HFFc6 (cell line): ENCODE measurements around the gene PIM2. TPM values are rescaled to one million over a fixed set of nuclear protein-coding genes. Genes with fewer than 3 reads are reported as not detected.

Experiments
- DNase-seq: peaks from one replicate; pipeline ENCODE4 v3.0.0-alpha.2; 2018
- H3K27ac Mint-ChIP-seq: 2 replicates; pipeline ENCODE4 v1.8.0; 2020; ENCODE audit warnings: mild to moderate bottlenecking, mixed read lengths
- H3K27me3 Mint-ChIP-seq: 2 replicates; pipeline ENCODE4 v1.8.0; 2021; ENCODE audit warnings: mild to moderate bottlenecking, moderate library complexity, mixed read lengths; ENCODE audit not compliant: insufficient read depth
- H3K36me3 Mint-ChIP-seq: 2 replicates; pipeline ENCODE4 v1.8.0; 2021; ENCODE audit warnings: low read depth, mixed read lengths
- H3K4me1 Mint-ChIP-seq: 2 replicates; pipeline ENCODE4 v1.8.0; 2020; ENCODE audit warnings: low read depth, mixed read lengths
- H3K4me3 Mint-ChIP-seq: 2 replicates; pipeline ENCODE4 v1.8.0; 2020; ENCODE audit warnings: mild to moderate bottlenecking, moderate library complexity, mixed read lengths
- H3K9me3 Mint-ChIP-seq: 2 replicates; pipeline ENCODE4 v1.8.0; 2020; ENCODE audit warnings: mild to moderate bottlenecking, mixed read lengths
- CTCF ChIP-seq: fragments of 200-600 bp; sonication (generic); IDR thresholded peaks from 2 replicates; pipeline ENCODE4 v1.5.0; 2021; ENCODE audit warnings: antibody characterized with exemption, mild to moderate bottlenecking
- total RNA-seq, 6 experiments: library from RNA; stranded (reverse); fragmentation: NEBNext Ultra II Directional; extraction: Animal tissue kit (Norgen Biotek cat#: 25700); gene quantifications; 2 replicates in 1 of 6; 3 replicates in 5 of 6; pipeline ENCODE4 v1.2.3, GENCODE V29; 2021

The PIM2 gene
- total RNA-seq, 6 experiments from 2014 or later, result 5.8 to 7.5 (median 6.5) TPM

- no peaks in the 10 kb centered on the region for H3K9me3 Mint-ChIP-seq
- H3K4me3 Mint-ChIP-seq, result peak overlapping the region; percentile 96
- no peak for TF ChIP-seq CTCF
- no peak for DNase-seq
- peaks cover 9% of the 10 kb centered on the region for H3K4me1 Mint-ChIP-seq
- H3K27me3 Mint-ChIP-seq, result no peaks in the 10 kb centered on the region
- no peak overlapping the region for H3K27ac Mint-ChIP-seq
- H3K36me3 Mint-ChIP-seq, result peaks cover 11% of the 10 kb centered on the region
These were observed 9.0 kb downstream of the PIM2 start for GRCh38 chrX:48909703-48910294.

- Mint-ChIP-seq H3K27ac (no peak overlapping the region), H3K4me3 (no peak overlapping the region), H3K27me3 (no peaks in the 10 kb centered on the region), H3K4me1 (peaks cover 9% of the 10 kb centered on the region), H3K36me3 (peaks cover 11% of the 10 kb centered on the region), H3K9me3 (no peaks in the 10 kb centered on the region)
- no peak for DNase-seq
- no peak for TF ChIP-seq CTCF
These were observed 10.2 kb downstream of the PIM2 start for GRCh38 chrX:48908600-48908999.

- Mint-ChIP-seq H3K36me3 (no peaks in the 10 kb centered on the region), H3K4me3 (no peak overlapping the region), H3K9me3 (no peaks in the 10 kb centered on the region)
These were observed 13.6 kb downstream of the PIM2 start for GRCh38 chrX:48905090-48905790.

GRCh38 chrX:48904626-48905025 lies 14.2 kb downstream of the PIM2 start:
- H3K4me3 Mint-ChIP-seq, result no peak overlapping the region
- DNase-seq, result no peak
- no peaks in the 10 kb centered on the region; the same call in 1 of the 2 replicates for H3K27me3 Mint-ChIP-seq
- H3K36me3 Mint-ChIP-seq, result no peaks in the 10 kb centered on the region
- H3K9me3 Mint-ChIP-seq, result no peaks in the 10 kb centered on the region
- no peak for TF ChIP-seq CTCF
- H3K4me1 Mint-ChIP-seq, result no peaks in the 10 kb centered on the region
- H3K27ac Mint-ChIP-seq, result no peak overlapping the region

More at GRCh38 chrX:48905090-48905790, 13.6 kb downstream of the PIM2 start:
- Mint-ChIP-seq H3K27me3 (no peaks in the 10 kb centered on the region; the same call in 1 of the 2 replicates), H3K4me1 (no peaks in the 10 kb centered on the region), H3K27ac (no peak overlapping the region)
- DNase-seq, result no peak
- no peak for TF ChIP-seq CTCF

- H3K27ac Mint-ChIP-seq, result no peak overlapping the region; the same call in 1 of the 2 replicates
- H3K9me3 Mint-ChIP-seq, result no peaks in the 10 kb centered on the region
- no peaks in the 10 kb centered on the region for H3K36me3 Mint-ChIP-seq
- H3K4me3 Mint-ChIP-seq, result no peak overlapping the region
- no peak for DNase-seq
- no peak for TF ChIP-seq CTCF
- no peaks in the 10 kb centered on the region for H3K4me1 Mint-ChIP-seq
- H3K27me3 Mint-ChIP-seq, result no peaks in the 10 kb centered on the region; the same call in 1 of the 2 replicates
These were observed 14.6 kb downstream of the PIM2 start for GRCh38 chrX:48904180-48904579.
